ENCODE results near the gene SUGCT. TPM values are rescaled to one million over a fixed set of nuclear protein-coding genes. Genes with fewer than 3 reads are reported as not detected.

SUGCT gene
- total and polyA plus RNA-seq, 9 of the 15 experiments (the other 6 are each of a cell fraction or from before 2014, with no cell fraction given): 0.58 to 2.5 (median 1.4) TPM

DNA sequence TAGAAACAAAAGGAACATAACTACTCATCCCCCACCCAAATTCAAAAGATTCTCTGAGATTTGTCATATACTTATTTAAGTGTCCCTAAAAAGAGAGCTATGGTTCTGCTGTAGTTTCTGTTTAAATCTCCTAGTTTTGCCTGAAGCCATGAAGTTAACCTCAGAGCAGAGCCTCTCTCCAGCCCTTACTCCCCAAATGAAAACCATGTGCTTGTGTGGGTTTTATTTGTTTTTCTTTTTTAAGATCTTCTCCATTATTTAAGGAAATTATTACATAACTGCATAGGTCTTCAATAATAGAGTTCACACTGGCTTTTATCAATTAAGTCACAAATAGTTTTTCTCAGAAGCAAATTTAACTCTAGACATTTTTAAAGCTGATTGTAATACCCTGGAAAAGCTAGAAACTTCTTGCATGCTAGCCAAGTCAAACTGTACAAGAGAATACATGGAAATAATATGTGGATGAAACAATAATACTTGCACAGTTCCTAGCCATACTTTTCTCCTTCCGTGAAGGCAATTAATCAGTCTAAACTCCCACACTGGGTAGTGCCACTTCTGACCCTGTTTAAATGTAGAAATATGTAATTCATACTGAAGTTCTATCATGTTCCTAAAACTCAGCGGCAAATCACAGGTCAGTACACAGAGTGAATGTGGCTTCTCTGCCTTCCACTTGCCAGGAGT lies 579.7 kb downstream of the SUGCT start:
- in situ Hi-C loops (cut with MboI) (no loop called here), intact Hi-C loops (cut with micrococcal nuclease) (no loop called here)
- Histone ChIP-seq H3K79me2 (ENCODE audit: control insufficient read depth, insufficient read depth, low read length) (no peaks in the 10 kb centered on the region), H3K9me3 (replicated peaks; ENCODE audit: control insufficient read depth, insufficient read depth, low read depth, low read length) (no peaks in the 10 kb centered on the region), H3K4me1 (replicated peaks in 1 of 2; ENCODE audit: control insufficient read depth in 2 of 2, insufficient read depth in 2 of 2, low read length in 2 of 2) (no peaks in the 10 kb centered on the region), H3K4me2 (ENCODE audit: insufficient read depth, low read length) (no peak overlapping the region), H2AFZ (ENCODE audit: low read depth, low read length) (no peak overlapping the region), H3K36me3 (ENCODE audit: control insufficient read depth, insufficient read depth, low read length) (no peaks in the 10 kb centered on the region), H3K27me3 (ENCODE audit: control insufficient read depth in 2 of 2, insufficient read depth in 2 of 2, low read length in 2 of 2) (no peaks in the 10 kb centered on the region), H3K9me1 (ENCODE audit: control insufficient read depth, insufficient read depth, low read length) (no peaks in the 10 kb centered on the region), H3K27ac (ENCODE audit: extremely low read depth, low read depth, low read length) (no peak overlapping the region), H3K4me3 (no peak overlapping the region), H3K9ac (ENCODE audit: insufficient read depth in 1 of 2, low read depth in 2 of 2, low read length in 2 of 2) (no peak overlapping the region), H4K20me1 (replicated peaks; ENCODE audit: control insufficient read depth, insufficient read depth, low read length) (no peaks in the 10 kb centered on the region)
- no peak for TF ChIP-seq NFIC (IDR thresholded peaks at IDR 0.05)
- POLR2A ChIA-PET: no interaction called here
- FAIRE-seq: no peak
- WGBS (ENCODE audit: insufficient coverage, low coverage, missing lambda C conversion rate): 0% methylated on average over 2 of the region's 2 CpGs
- CTCF ChIA-PET (ENCODE audit: low intra/inter-chr PET ratio): no interaction called here
- no peak for DNase-seq (ENCODE audit: extremely low read depth in 1 of 4, low spot score in 3 of 4)
- ATAC-seq: no peak
- BruUV-seq (replicated peaks): no TSS peak

DNA sequence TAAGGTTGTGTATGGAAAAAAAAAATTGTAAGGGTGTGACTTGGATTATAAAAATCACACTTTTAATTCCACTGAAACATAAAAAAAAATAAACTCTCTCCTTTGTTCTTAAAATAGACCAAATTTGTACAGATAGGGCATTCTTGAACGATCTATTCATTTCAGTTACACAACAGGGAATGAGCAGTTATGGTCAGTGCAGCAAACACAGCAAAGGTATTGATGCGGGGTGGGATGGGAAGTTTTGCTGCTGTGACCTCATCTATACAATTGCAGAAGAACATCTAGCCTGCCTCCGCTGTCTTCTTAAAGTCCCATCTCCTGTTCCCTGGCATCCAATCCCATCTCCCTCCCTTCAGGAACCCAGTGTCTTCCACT lies 580.2 kb downstream of the SUGCT start:
- ChIA-PET CTCF (ENCODE audit: low intra/inter-chr PET ratio) (no interaction called here), POLR2A (no interaction called here)
- FAIRE-seq: no peak

More for the DNA sequence above, 580.2 kb downstream of the SUGCT start:
- no TSS peak for BruUV-seq (replicated peaks)
- Histone ChIP-seq H3K9me3 (replicated peaks; ENCODE audit: control insufficient read depth, insufficient read depth, low read depth, low read length) (no peaks in the 10 kb centered on the region), H3K27me3 (ENCODE audit: control insufficient read depth in 2 of 2, insufficient read depth in 2 of 2, low read length in 2 of 2) (no peaks in the 10 kb centered on the region), H3K9ac (ENCODE audit: insufficient read depth in 1 of 2, low read depth in 2 of 2, low read length in 2 of 2) (no peak overlapping the region), H3K4me1 (replicated peaks in 1 of 2; ENCODE audit: control insufficient read depth in 2 of 2, insufficient read depth in 2 of 2, low read length in 2 of 2) (no peaks in the 10 kb centered on the region), H3K9me1 (ENCODE audit: control insufficient read depth, insufficient read depth, low read length) (no peaks in the 10 kb centered on the region), H3K36me3 (ENCODE audit: control insufficient read depth, insufficient read depth, low read length) (no peaks in the 10 kb centered on the region), H3K4me3 (no peak overlapping the region), H2AFZ (ENCODE audit: low read depth, low read length) (no peak overlapping the region), H3K4me2 (ENCODE audit: insufficient read depth, low read length) (no peak overlapping the region), H3K27ac (ENCODE audit: extremely low read depth, low read depth, low read length) (no peak overlapping the region), H4K20me1 (replicated peaks; ENCODE audit: control insufficient read depth, insufficient read depth, low read length) (no peaks in the 10 kb centered on the region), H3K79me2 (ENCODE audit: control insufficient read depth, insufficient read depth, low read length) (no peaks in the 10 kb centered on the region)
- ATAC-seq (no peak), DNase-seq (ENCODE audit: extremely low read depth in 1 of 4, low spot score in 3 of 4) (no peak)
- intact Hi-C loops (cut with micrococcal nuclease): no loop called here
- WGBS (ENCODE audit: insufficient coverage, low coverage, missing lambda C conversion rate): 0% methylated on average over 3 of the region's 3 CpGs
- in situ Hi-C loops (cut with MboI): no loop called here
- TF ChIP-seq ZZZ3 (IDR thresholded peaks at IDR 0.05) (no peak), OTX1 (CRISPR knock-in tag; IDR thresholded peaks at IDR 0.05) (no peak), MAZ (CRISPR knock-in tag; conservative IDR thresholded peaks at IDR 0.05 in 1 of 2, IDR thresholded peaks at IDR 0.05 in 1 of 2) (no peak), NCOA2 (IDR thresholded peaks at IDR 0.05; ENCODE audit: partially characterized antibody in 2 of 2) (no peak)
- TF ChIP-seq, protein P1, sequence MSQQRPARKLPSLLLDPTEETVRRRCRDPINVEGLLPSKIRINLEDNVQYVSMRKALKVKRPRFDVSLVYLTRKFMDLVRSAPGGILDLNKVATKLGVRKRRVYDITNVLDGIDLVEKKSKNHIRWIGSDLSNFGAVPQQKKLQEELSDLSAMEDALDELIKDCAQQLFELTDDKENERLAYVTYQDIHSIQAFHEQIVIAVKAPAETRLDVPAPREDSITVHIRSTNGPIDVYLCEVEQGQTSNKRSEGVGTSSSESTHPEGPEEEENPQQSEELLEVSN (IDR thresholded peaks at IDR 0.05; ENCODE audit: borderline replicate concordance in 1 of 2, extremely low read depth in 1 of 2, insufficient read depth in 1 of 2, insufficient read length in 1 of 2, low read depth in 1 of 2, low read length in 1 of 2, poor library complexity in 1 of 2, severe bottlenecking in 1 of 2): no peak

Data from K562 (cell line).